ENCODE results near the gene ZFPM1.

The ZFPM1 gene

DNA sequence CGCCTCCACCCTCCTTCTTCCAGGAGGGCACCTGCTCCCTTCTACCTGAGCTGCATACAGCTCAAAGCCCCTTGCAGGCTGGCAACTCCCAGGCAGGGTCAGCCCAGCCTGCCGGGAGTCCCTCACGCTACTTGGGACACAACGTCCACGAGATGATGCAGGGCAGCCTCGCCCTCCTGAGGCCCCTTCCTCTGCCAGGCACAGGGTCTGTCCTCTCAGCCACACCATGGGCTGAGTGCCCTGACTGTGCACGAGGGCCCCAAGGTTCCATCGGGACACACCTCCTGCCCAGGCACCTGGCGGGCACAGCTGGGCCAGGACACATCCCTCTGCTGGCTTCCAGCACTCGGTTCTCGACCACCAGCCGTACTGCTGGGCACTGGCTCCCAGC lies 86.2 kb downstream of the ZFPM1 start:
- DNase-seq (ENCODE audit: low read depth) = no peak

- DNase-seq (ENCODE audit: low read depth) = no peak
These were observed 86.7 kb downstream of the ZFPM1 start for GRCh38 chr16:88539652-88540345.

GRCh38 chr16:88540346-88540977 lies 87.4 kb downstream of the ZFPM1 start:
- no peak for DNase-seq (ENCODE audit: low read depth)

DNA sequence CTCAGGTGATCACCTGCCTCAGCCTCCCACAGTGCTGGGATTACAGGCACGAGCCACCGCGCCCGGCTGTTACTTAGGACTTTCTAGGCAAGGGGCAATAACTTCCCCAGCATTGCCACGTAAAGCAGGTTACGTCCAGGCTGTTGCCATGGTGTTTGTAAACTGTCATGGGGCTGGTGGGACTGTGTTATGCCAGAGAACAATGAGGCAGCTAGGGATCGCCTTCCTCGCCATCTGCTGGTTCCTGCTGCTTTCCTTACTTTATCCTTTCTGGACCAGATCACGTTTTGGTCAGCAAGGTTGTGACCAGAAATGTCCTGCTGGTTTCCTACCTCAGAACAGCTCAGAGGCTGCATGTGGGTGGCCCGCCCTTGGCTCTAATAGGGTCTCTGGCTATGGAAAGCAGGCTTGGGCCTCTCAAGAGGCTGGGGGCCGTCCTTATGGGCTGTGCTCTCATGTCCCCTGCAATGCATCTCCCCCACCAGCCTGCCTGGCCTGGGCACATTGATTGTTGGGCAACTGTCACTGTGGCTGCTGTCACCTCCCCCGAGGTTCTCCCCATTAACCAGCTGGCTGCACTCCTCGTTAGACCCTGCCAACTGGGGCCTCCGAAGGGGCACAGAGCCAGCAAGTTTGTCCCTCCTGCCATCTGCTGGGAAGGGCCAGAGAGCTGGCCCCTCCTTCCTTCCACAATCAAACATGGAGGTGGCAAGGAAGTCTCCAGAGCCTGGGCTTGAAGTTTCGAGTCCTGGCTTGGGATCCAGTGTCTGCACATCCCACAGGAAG lies 88.9 kb downstream of the ZFPM1 start:
- no peak for DNase-seq (ENCODE audit: low read depth)

DNA sequence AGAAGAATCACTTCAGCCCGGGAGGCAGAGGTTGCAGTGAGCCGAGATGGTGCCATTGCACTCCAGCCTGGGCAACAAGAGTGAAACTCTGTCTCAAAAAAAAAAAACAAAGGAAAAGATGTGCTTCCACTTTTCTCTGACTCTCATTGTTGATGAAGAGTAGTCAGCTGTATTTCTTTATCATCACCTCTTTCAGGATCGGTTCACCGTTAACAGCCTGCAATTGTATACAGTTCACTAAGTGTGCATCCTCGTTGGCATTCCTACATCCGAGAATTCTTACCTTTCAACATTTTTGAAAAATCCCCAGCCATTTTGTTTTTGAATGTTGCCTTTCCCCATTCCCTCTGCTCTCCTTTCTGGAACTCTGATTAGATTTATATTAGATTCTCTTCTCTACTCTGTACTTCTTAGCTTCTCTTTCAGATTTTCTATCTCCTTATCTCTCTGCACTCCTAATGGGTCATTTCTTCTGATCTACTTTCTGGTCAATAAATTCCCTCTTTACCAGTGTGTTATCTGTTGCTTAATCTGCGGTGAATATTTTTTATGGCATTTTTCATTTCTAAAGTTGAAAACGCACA lies 90.2 kb downstream of the ZFPM1 start:
- no peak for DNase-seq (ENCODE audit: low read depth)

DNA sequence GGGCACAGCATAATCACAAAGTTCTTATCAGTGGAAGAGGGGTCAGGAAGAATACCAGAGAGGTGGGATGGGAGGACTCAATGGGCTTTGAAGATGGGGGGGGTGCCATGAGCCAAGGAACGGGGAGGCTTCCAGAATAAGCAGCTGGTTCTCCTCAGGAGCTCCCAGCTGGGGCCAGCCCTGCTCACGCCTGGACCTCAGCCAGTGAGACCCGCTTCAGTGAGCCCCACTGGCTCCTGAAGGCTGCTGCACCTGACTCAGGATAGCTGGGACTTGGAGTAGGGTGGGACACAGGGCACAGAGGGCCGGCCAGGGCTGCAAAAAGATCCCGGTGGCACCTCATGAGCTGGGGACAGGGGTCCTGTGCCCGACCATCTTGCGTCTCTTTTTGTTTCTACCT lies 92.7 kb downstream of the ZFPM1 start:
- DNase-seq (ENCODE audit: low read depth) = no peak

GRCh38 chr16:88548131-88548874 lies 95.2 kb downstream of the ZFPM1 start:
- DNase-seq (ENCODE audit: low read depth) = no peak

GRCh38 chr16:88548985-88549384 lies 95.9 kb downstream of the ZFPM1 start:
- no peak for DNase-seq (ENCODE audit: low read depth)

DNA sequence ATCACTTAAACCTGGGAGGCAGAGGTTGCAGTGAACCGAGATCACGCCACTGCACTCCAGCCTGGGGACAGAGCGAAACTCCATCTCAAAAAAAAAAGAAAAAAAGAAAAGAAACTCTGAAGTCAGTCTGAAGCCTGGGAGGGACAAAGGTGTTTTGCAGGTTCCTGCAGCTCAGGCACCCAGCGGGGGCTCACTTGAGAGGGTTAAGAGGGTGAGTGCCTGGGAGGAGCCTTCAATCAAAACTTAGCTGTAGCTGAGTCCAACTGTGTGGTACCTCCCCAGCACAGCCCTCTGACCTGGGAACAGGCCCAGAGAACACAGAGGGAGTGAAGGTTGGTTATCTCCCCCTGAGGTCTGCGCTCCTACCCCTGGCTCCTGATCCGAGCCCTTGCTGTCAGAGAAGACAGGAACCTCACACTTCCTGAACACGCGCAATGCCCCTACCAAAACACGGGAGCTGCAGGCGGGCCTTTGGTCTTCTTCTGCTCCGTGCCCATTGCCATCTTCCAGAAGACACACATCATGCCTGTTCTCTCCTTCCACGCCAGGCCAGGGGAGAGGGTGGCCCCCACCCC lies 96.7 kb downstream of the ZFPM1 start:
- DNase-seq (ENCODE audit: low read depth) = no peak

DNA sequence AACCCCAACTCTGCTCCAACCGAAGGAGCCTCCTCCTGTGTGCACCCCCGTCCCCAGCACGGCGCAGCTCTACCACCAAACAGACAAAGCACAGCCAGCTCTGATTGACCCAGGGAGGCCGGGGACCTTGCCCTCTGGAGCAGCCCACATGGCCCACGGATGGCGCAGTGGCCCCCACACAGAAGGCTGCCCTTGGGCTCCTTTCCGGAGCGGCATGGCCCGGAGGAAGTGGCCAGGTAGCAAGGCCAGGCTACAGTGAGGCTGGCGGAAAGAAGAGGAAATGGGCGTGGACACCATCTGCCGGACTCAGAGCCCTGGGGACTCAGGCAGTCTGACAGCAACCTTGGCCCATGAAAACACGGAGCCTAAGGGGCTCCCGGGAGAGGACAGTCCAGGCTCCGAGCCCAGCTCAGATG lies 97.2 kb downstream of the ZFPM1 start:
- no peak for DNase-seq (ENCODE audit: low read depth)

- DNase-seq (ENCODE audit: low read depth) = no peak
These were observed 99.1 kb downstream of the ZFPM1 start for GRCh38 chr16:88552166-88552565.

DNA sequence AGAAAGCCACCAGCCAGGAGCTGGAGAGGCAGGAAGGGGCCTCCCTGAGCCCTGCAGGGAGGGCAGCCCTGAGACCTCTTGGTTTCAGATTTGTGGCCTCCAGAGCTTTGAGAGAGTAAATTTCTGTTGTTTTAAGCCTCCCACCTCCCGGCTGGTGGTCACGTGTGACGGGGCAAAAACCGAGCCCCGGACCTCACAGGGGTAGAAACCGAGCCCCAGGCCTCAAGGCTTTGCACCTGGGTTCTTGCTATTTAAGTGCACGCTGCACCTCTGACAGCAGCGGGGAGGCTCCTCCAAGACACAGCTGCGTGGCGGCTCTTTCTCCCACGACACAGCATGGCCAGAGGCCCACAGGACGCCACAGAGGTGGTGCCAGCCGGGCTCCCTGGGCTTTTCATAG lies 99.7 kb downstream of the ZFPM1 start:
- DNase-seq (ENCODE audit: low read depth) = no peak

DNA sequence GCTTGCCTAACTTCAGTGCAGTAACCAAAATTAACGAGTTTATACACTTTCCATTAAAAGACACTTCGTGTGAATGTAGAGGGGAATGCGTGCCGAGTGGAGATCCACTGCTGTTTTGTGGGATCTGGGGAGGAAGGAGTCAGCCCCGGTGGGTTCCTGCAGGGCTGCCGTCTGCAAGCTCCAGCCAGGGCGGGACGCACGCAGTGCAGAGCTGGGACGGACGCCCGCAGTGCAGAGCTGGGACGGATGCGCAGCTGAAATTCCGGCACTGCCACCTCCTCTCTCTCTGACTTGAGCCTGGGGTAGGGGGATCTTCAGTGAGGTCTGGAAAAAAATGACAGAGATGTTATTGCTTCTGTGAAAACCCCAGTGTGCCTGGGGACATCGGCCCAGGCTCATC lies 100.7 kb downstream of the ZFPM1 start:
- no peak for DNase-seq (ENCODE audit: low read depth)

DNA sequence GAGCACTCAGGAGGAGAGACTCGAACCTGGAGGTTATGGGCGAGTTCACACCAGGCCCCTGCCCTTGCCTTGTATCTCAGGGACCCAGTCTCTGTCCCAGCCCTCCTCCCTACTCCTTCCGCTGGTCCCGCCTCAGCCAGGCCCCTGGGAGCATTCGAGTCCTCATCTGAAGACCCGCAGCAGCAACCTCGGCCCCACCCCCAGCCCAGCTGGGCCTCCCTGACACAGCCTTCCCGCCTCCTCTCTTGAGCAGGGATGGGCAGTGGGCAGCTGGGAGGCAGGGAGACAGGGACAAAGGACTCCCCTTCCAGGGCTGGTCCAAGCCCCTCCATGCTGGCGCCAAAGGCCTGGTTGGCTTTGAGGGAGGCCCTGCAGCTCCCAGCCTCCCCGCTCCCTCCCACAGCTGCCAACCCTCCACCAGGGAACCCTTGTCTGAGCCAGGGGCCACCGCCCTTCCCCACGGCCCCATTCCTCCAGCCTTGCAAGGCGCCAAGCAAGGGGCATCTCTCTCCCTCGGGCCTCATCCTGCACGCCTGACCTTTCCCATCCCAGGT lies 101.7 kb downstream of the ZFPM1 start:
- no peak for DNase-seq (ENCODE audit: low read depth)

GRCh38 chr16:88556294-88556988 lies 103.4 kb downstream of the ZFPM1 start:
- no peak for DNase-seq (ENCODE audit: low read depth)

DNA sequence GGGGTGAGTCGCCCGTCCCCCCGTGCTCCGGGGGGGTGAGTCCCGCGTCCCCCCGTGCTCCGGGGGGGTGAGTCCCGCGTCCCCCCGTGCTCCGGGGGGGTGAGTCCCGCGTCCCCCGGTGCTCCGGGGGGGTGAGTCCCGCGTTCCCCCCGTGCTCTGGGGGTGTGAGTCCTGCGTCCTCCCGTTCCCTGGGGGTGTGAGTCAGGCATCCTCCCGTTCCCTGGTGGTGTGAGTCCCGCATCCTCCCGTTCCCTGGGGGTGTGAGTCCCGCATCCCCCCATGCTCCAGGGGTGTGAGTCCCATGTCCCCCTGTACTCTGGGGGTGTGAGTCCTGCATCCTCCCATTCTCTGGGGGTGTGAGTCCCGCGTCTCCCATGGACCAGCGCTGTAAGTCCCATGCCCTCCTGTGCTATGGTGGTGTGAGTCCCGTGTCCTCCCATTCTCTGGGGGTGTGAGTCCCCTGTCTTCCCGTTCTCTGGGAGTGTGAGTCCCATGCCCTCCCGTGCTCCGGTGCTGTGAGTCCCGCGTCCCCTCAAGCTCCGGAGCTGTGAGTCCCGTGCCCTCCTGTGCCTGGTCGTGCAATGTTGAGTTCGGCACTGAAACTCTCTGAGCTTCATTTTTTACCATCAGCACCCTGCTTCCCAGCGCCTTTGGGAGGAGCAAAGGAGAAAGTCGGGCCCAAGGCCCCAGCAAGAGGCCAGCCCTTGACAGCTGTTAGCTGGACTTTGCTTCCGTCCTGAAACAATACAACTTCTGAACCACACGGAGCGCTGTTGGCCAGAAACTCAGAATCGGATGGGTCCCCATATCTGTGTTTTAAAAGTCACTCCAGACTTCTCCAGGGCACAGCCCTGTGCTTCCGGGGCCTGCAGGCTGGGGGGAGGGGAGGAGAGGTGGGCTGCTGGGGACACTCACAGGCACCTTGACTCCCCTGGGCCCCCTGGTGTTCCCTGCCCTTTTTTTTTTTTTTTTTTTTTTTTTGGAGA lies 105.7 kb downstream of the ZFPM1 start:
- no peak for DNase-seq (ENCODE audit: low read depth)

DNA sequence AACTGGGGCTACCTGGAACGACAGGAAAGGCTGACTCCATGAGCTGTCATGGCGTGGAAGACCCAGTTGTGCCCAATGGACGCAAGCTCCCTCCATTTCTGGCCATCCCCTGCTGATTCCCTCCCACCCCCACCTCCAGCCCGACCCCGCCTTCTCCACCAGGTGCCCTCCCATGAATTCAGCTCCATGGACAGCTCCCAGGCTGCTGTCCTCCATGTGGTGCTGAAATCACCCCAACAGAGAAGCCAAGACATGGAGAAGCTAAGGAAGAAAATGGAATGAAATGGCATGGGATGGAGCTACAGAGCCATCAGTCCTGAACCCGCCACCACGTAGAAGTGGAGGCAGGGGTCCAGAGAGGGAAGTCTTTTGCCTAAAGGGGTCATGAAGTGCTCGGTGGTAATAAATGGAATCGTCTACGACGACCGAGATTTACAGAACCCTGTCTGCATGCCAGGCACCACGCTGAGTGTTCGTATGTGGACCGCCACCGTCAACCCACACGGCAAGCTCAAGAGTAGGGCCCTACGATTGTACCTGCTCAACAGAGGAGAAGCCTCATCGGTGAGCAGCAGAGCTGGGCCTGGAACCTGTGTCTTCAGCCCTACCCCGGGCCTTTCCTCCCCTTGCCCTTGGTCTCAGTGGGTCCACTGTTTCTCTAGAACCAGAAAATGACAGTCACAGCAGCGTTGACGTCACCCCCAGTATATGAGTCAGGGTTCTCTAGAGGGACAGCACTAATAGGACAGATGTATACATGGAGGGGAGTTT lies 107.8 kb downstream of the ZFPM1 start:
- no peak for DNase-seq (ENCODE audit: low read depth)

- DNase-seq (ENCODE audit: low read depth) = no peak
These were observed 108.6 kb downstream of the ZFPM1 start for GRCh38 chr16:88561485-88562359.
